Measurements from ENCODE around the gene NAT14. TPM values are rescaled to one million over a fixed set of nuclear protein-coding genes. Genes with fewer than 3 reads are reported as not detected.
"Not testable (repeated sequence)": the region's sequence is repeated elsewhere in the genome, so short reads cannot be mapped to it uniquely, and the experiment has no call there.

The NAT14 gene
- total RNA-seq, 4 donors from 2014 or later = 0.40 to 2.5 (median 1.1) TPM

- in situ Hi-C loops (cut with MboI; ENCODE audit: low sequenced_read_pairs in 4 of 4) = no loop called here
- peak overlapping the region in 3 of 4 donors; percentile 23 to 41 (median 39) for H3K4me3 ChIP-seq
Measured at GRCh38 chr19:55493645-55494171, 8.7 kb downstream of the NAT14 start.

GRCh38 chr19:55494172-55494761 lies 9.3 kb downstream of the NAT14 start:
- peak overlapping the region; percentile 70 to 78 (median 70) for H3K27ac ChIP-seq
- H3K4me1 ChIP-seq = no peaks in the 10 kb centered on the region
- intact Hi-C loops (cut with DNase I; ENCODE audit: low total_unique reads) (no loop called here), in situ Hi-C loops (cut with MboI; ENCODE audit: low sequenced_read_pairs in 4 of 4) (no loop called here)
- TF ChIP-seq POLR2A (IDR thresholded peaks at IDR 0.05) (peak in 1 of 2 donors; percentile 11), CTCF (IDR thresholded peaks at IDR 0.05 in 4 of 5, conservative IDR thresholded peaks at IDR 0.05 in 1 of 5) (no peak)
- ATAC-seq (peak; percentile 57 to 75), DNase-seq (no peak)
- peak overlapping the region; percentile 21 to 41 (median 31) for H3K4me3 ChIP-seq
- no peaks in the 10 kb centered on the region for H3K9me3 ChIP-seq
- H3K27me3 ChIP-seq = peaks cover 0 to 2% (median 0%) of the 10 kb centered on the region in 3 donors
- H3K36me3 ChIP-seq = no peaks in the 10 kb centered on the region

More at GRCh38 chr19:55493645-55494171, 8.7 kb downstream of the NAT14 start:
- H3K9me3 ChIP-seq = no peaks in the 10 kb centered on the region
- ATAC-seq (no peak), DNase-seq (no peak)
- H3K4me1 ChIP-seq = no peaks in the 10 kb centered on the region
- intact Hi-C loops (cut with DNase I; ENCODE audit: low total_unique reads) = no loop called here
- H3K36me3 ChIP-seq = no peaks in the 10 kb centered on the region
- H3K27ac ChIP-seq = peak overlapping the region; percentile 70 to 78 (median 70)
- peaks cover 0 to 5% (median 0%) of the 10 kb centered on the region in 3 donors for H3K27me3 ChIP-seq
- TF ChIP-seq CTCF (IDR thresholded peaks at IDR 0.05 in 4 of 5, conservative IDR thresholded peaks at IDR 0.05 in 1 of 5) (no peak), POLR2A (IDR thresholded peaks at IDR 0.05) (no peak)

GRCh38 chr19:55495646-55496349 lies 10.8 kb downstream of the NAT14 start:
- no peak overlapping the region for H3K4me3 ChIP-seq
- in situ Hi-C loops (cut with MboI; ENCODE audit: low sequenced_read_pairs in 4 of 4) (no loop called here), intact Hi-C loops (cut with DNase I; ENCODE audit: low total_unique reads) (no loop called here)
- ATAC-seq (no peak), DNase-seq (no peak)
- H3K27ac ChIP-seq = no peak overlapping the region
- H3K27me3 ChIP-seq = no peaks in the 10 kb centered on the region
- H3K4me1 ChIP-seq = no peaks in the 10 kb centered on the region
- no peak for TF ChIP-seq CTCF (IDR thresholded peaks at IDR 0.05 in 4 of 5, conservative IDR thresholded peaks at IDR 0.05 in 1 of 5)
- no peak for TF ChIP-seq POLR2A (IDR thresholded peaks at IDR 0.05)
- no peaks in the 10 kb centered on the region for H3K9me3 ChIP-seq
- H3K36me3 ChIP-seq = no peaks in the 10 kb centered on the region

GRCh38 chr19:55496820-55497219 lies 11.8 kb downstream of the NAT14 start:
- H3K27me3 ChIP-seq; H3K9me3 ChIP-seq; ATAC-seq; in situ Hi-C loops (cut with MboI; ENCODE audit: low sequenced_read_pairs in 4 of 4); DNase-seq; H3K4me1 ChIP-seq; H3K36me3 ChIP-seq; H3K4me3 ChIP-seq; intact Hi-C loops (cut with DNase I; ENCODE audit: low total_unique reads); H3K27ac ChIP-seq: not testable (repeated sequence)

- Histone ChIP-seq H3K27me3 (no peaks in the 10 kb centered on the region), H3K27ac (no peak overlapping the region), H3K9me3 (no peaks in the 10 kb centered on the region), H3K4me3 (no peak overlapping the region), H3K36me3 (no peaks in the 10 kb centered on the region), H3K4me1 (no peaks in the 10 kb centered on the region)
- TF ChIP-seq POLR2A (IDR thresholded peaks at IDR 0.05) (no peak), CTCF (IDR thresholded peaks at IDR 0.05 in 4 of 5, conservative IDR thresholded peaks at IDR 0.05 in 1 of 5) (no peak)
- intact Hi-C loops (cut with DNase I; ENCODE audit: low total_unique reads) (no loop called here), in situ Hi-C loops (cut with MboI; ENCODE audit: low sequenced_read_pairs in 4 of 4) (no loop called here)
- ATAC-seq = no peak
- DNase-seq = no peak
Measured at GRCh38 chr19:55497763-55498162, 12.8 kb downstream of the NAT14 start.
